PC-9 (cell line): Measurements from ENCODE around the gene PAM. TPM values are rescaled to one million over a fixed set of nuclear protein-coding genes. Genes with fewer than 3 reads are reported as not detected.

Experiments used
- BruUV-seq: library from RNA; stranded (reverse); fragments of 400-500 nt; replicated peaks from 2 replicates; lab custom pipeline; 2021; lab: Mats Ljungman, UMichigan
- CTCF ChIA-PET: fragments of 300-600 bp; sonication (Branson Sonifier 250); formaldehyde crosslinking; loops from one replicate; lab custom pipeline; 2022; ENCODE audit warnings: antibody characterized with exemption; lab: Charles Lee
- POLR2A ChIA-PET: fragments of 300-600 bp; sonication (Branson Sonifier 250); formaldehyde crosslinking; loops from one replicate; lab custom pipeline; 2022; ENCODE audit warnings: antibody characterized with exemption; ENCODE audit not compliant: unreplicated experiment; lab: Charles Lee
- DNase-seq, 2 experiments: peaks; one replicate each; pipeline versions ENCODE4 v3.0.0 to v3.0.0-alpha.2; 2015 to 2022; ENCODE audit warnings: mixed read lengths in 1 of 2
- H2AFZ ChIP-seq: fragments of 200-600 bp; sonication (generic); 2 replicates; pipeline ENCODE4 v1.8.1; 2017; ENCODE audit warnings: antibody characterized with exemption
- H3F3A ChIP-seq: fragments of 200-600 bp; sonication (generic); 2 replicates; pipeline ENCODE4 v1.8.1; 2017; ENCODE audit warnings: antibody characterized with exemption, mild to moderate bottlenecking, low read depth; ENCODE audit not compliant: insufficient read depth
- H3K27ac ChIP-seq: fragments of 200-600 bp; sonication (generic); 2 replicates; pipeline ENCODE4 v1.6.1; 2016; ENCODE audit warnings: mixed run types
- H3K27me3 ChIP-seq: fragments of 200-600 bp; sonication (generic); 2 replicates; pipeline ENCODE4 v1.6.1; 2016; ENCODE audit warnings: low read depth, mixed run types; ENCODE audit not compliant: insufficient read depth
- H3K36me3 ChIP-seq: fragments of 200-600 bp; sonication (generic); 2 replicates; pipeline ENCODE4 v1.6.1; 2016; ENCODE audit warnings: low read depth, mixed run types
- H3K4me1 ChIP-seq: fragments of 200-600 bp; sonication (generic); replicated peaks from 2 replicates; pipeline ENCODE4 v1.6.1; 2016; ENCODE audit warnings: mixed run types; ENCODE audit not compliant: insufficient read depth
- H3K4me2 ChIP-seq: fragments of 200-600 bp; sonication (generic); 2 replicates; pipeline ENCODE4 v1.6.1; 2017; ENCODE audit warnings: mixed run types
- H3K4me3 ChIP-seq: fragments of 200-600 bp; sonication (generic); 2 replicates; pipeline ENCODE4 v1.6.1; 2016; ENCODE audit warnings: mixed run types
- H3K79me2 ChIP-seq: fragments of 200-600 bp; sonication (generic); 2 replicates; pipeline ENCODE4 v1.6.1; 2017; ENCODE audit warnings: low read depth, mixed run types
- H3K9me2 ChIP-seq: fragments of 200-600 bp; sonication (generic); 2 replicates; pipeline ENCODE4 v1.8.1; 2017; ENCODE audit warnings: mild to moderate bottlenecking; ENCODE audit not compliant: insufficient read depth
- H3K9me3 ChIP-seq: fragments of 200-600 bp; sonication (generic); 2 replicates; pipeline ENCODE4 v1.8.1; 2016; ENCODE audit warnings: low read depth; ENCODE audit not compliant: insufficient read depth
- H4K20me1 ChIP-seq: fragments of 200-600 bp; sonication (generic); 2 replicates; pipeline ENCODE4 v1.8.1; 2017; ENCODE audit not compliant: insufficient read depth
- CTCF ChIP-seq: fragments of 200-600 bp; sonication (generic); conservative IDR thresholded peaks from 2 replicates; pipeline ENCODE4 v1.6.1; 2017; ENCODE audit warnings: mixed run types, antibody characterized with exemption, mild to moderate bottlenecking, moderate library complexity
- EZH2 ChIP-seq: fragments of 200-600 bp; sonication (generic); IDR thresholded peaks from 2 replicates; pipeline ENCODE4 v1.8.0; 2017; ENCODE audit warnings: antibody characterized with exemption, low read depth
- intact Hi-C: fragments of 100-400 bp; cut with micrococcal nuclease; formaldehyde crosslinking; loops from one replicate; pipeline ENCODE4 v1.10.0; 2022; ENCODE audit not compliant: unreplicated experiment
- total RNA-seq: library from RNA; stranded (reverse); gene quantifications from 2 replicates; pipeline ENCODE4 v1.2.3, GENCODE V29; 2021

PAM gene
- total RNA-seq, 1 experiment from 2014 or later: 88.4 TPM

DNA sequence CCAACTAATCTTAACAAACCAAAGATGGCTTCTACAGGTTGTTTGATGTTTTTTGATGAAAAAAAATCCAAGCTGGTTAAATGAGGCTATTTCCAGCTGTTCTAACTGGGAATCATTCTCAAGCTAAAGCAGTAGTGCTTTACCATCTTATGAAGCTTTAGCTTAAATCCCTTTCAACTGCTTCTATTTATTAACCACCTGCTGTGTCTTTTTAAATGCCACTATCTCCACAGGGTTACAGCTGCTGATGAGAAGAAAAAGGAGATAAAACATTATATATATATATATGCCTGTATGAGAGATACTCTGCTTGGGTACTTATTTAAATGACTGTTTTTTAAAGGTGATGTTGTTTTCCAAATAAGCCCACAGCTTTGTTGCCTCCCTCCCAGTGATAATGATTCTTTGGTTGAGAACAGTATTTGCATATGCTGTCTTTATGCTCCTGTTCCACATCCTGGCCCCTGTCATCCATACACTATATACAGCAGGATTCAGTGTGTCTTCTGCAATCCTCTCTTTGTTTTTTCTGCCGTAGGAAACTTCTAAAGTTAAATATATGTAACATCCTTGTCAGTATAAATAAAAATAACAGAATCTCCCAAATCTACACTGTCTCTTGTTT lies 164.0 kb downstream of the PAM start:
- POLR2A ChIA-PET: interaction anchor here (0.6 kb wide), 1 partner anchor 15 kb away, joined by 3 read pairs; no protein-coding TSS in a partner anchor
- no peak for DNase-seq
- Histone ChIP-seq H3K4me3 (no peak overlapping the region), H2AFZ (no peak overlapping the region), H3K27ac (no peak overlapping the region), H3K36me3 (no peaks in the 10 kb centered on the region), H3K4me1 (no peaks in the 10 kb centered on the region), H4K20me1 (no peaks in the 10 kb centered on the region), H3K9me2 (no peaks in the 10 kb centered on the region), H3K9me3 (no peaks in the 10 kb centered on the region), H3K79me2 (no peaks in the 10 kb centered on the region), H3K27me3 (no peaks in the 10 kb centered on the region), H3F3A (no peaks in the 10 kb centered on the region), H3K4me2 (no peak overlapping the region)
- CTCF ChIA-PET: no interaction called here
- no TSS peak for BruUV-seq
- no peak for TF ChIP-seq CTCF
- no peak for TF ChIP-seq EZH2
- intact Hi-C loops: no loop called here

DNA sequence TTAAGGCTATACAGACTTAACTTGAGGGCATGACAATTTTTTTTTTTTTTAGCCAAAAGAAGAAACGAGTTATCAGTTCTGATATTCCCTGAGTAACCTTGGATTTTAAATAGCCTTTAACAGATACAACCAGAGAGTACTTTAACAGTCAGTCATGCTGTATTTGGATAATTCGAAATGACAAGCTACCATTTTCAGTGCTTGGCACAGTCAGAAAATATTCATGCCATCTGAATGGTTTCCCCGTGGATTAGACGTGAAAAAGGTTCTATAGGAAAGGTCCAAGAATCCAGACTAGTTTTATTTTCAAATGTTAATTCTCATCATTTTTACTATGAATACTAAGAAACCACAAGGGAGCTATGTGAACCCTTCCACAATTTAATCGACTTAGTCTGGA lies 165.7 kb downstream of the PAM start:
- Histone ChIP-seq H3K9me2 (no peaks in the 10 kb centered on the region), H3K27ac (no peak overlapping the region), H3K36me3 (no peaks in the 10 kb centered on the region), H2AFZ (no peak overlapping the region), H3K9me3 (no peaks in the 10 kb centered on the region), H3K4me2 (no peak overlapping the region), H4K20me1 (no peaks in the 10 kb centered on the region), H3K4me1 (no peaks in the 10 kb centered on the region), H3K27me3 (no peaks in the 10 kb centered on the region), H3K4me3 (no peak overlapping the region), H3F3A (no peaks in the 10 kb centered on the region), H3K79me2 (no peaks in the 10 kb centered on the region)
- CTCF ChIA-PET: no interaction called here
- POLR2A ChIA-PET: interaction anchor here (0.6 kb wide), 1 partner anchor 94 kb away, joined by 3 read pairs; no protein-coding TSS in a partner anchor
- BruUV-seq: no TSS peak
- TF ChIP-seq CTCF: no peak
- no peak for TF ChIP-seq EZH2
- intact Hi-C loops: no loop called here
- DNase-seq: no peak

DNA sequence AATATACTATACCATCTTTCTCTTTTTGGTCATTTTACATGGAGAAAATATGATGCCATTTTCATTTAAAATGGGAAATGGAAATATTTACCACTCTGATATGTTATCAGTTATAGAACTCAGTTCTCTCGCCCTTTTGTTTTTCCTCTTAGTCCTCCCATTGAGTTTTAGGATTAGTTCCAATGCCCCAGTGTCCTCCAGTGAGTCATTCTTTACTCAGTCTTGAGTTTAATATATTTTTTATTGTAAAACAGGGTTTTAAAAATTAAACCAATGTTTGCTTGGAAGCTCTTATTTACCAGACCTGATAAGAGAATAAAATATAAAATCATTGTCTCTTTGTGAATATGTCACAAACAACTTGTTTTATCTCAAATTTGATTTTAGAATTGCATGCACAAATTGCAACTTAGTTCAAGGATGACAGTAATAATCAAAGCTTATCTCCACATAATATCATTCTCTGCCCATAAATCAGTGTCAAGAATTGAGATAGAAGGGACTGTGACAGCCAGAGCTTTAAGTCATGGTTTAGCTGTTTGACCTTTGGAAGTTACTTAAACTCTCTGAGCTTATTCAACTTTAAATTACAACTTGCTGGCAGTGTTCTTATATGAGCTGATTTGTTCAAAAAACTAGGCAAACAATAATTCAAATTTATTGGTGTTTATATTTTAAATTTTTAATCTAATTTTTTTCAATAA lies 166.4 kb downstream of the PAM start:
- H3K4me3 ChIP-seq: no peak overlapping the region
- DNase-seq: no peak
- H3F3A ChIP-seq: no peaks in the 10 kb centered on the region
- TF ChIP-seq EZH2 (no peak), CTCF (no peak)
- no peak overlapping the region for H3K27ac ChIP-seq
- no TSS peak for BruUV-seq
- no peaks in the 10 kb centered on the region for H3K9me3 ChIP-seq
- no peak overlapping the region for H3K4me2 ChIP-seq
- no peaks in the 10 kb centered on the region for H3K4me1 ChIP-seq
- H3K27me3 ChIP-seq: no peaks in the 10 kb centered on the region
- CTCF ChIA-PET: no interaction called here
- intact Hi-C loops: no loop called here
- no peak overlapping the region for H2AFZ ChIP-seq
- no peaks in the 10 kb centered on the region for H4K20me1 ChIP-seq
- H3K36me3 ChIP-seq: no peaks in the 10 kb centered on the region
- POLR2A ChIA-PET: interaction anchor here (0.6 to 0.7 kb wide), 2 partner anchors 18 to 94 kb away, joined by 3 to 4 read pairs; no protein-coding TSS in a partner anchor
- H3K9me2 ChIP-seq: no peaks in the 10 kb centered on the region
- H3K79me2 ChIP-seq: no peaks in the 10 kb centered on the region
